Measurements from ENCODE around the gene B4GALT3. TPM values are rescaled to one million over a fixed set of nuclear protein-coding genes. Genes with fewer than 3 reads are reported as not detected.

B4GALT3 gene
- total and polyA plus RNA-seq, 4 donors: 25.7 to 34.6 (median 31.1) TPM

GRCh38 chr1:161131523-161132409 is 45.5 kb downstream of the B4GALT3 start:
- WGBS, 2 donors: 3 to 5% methylated on average over 22 of the region's 22 CpGs
- TF ChIP-seq CTCF (IDR thresholded peaks at IDR 0.05; ENCODE audit: control extremely low read depth, extremely low read depth): no peak
- Histone ChIP-seq H3K4me3 (peak overlapping the region; percentile 67), H3K9ac (ENCODE audit: insufficient read depth in 1 of 2, low read length in 2 of 2) (peak overlapping the region; percentile 67 to 93), H3K27ac (ENCODE audit: low read depth in 1 of 2, low read length in 1 of 2) (peak overlapping the region; percentile 93 to 99), H3K27me3 (ENCODE audit: control insufficient read depth in 3 of 3, insufficient read depth in 3 of 3, low read length in 2 of 3) (no peaks in the 10 kb centered on the region), H3K9me3 (ENCODE audit: control insufficient read depth in 4 of 4, insufficient read depth in 3 of 4, low read length in 3 of 4) (no peaks in the 10 kb centered on the region), H3K4me1 (ENCODE audit: control insufficient read depth in 5 of 5, insufficient read depth in 5 of 5, low read length in 5 of 5) (peaks cover 9 to 29% (median 19%) of the 10 kb centered on the region in 5 donors), H3K36me3 (ENCODE audit: control insufficient read depth in 4 of 4, insufficient read depth in 4 of 4, low read length in 4 of 4) (peaks cover 13 to 29% (median 21%) of the 10 kb centered on the region in 4 donors)
- DNase-seq (peak in 2 of 3 donors; percentile 24 to 63), ATAC-seq (ENCODE audit: insufficient read depth, low FRiP score) (no peak)

- Histone ChIP-seq H3K36me3 (ENCODE audit: control insufficient read depth in 4 of 4, insufficient read depth in 4 of 4, low read length in 4 of 4) (peaks cover 13 to 37% (median 21%) of the 10 kb centered on the region in 4 donors), H3K9ac (ENCODE audit: insufficient read depth in 1 of 2, low read length in 2 of 2) (peak overlapping the region in 1 of 2 donors; percentile 13), H3K4me1 (ENCODE audit: control insufficient read depth in 5 of 5, insufficient read depth in 5 of 5, low read length in 5 of 5) (peaks cover 9 to 29% (median 19%) of the 10 kb centered on the region in 5 donors), H3K9me3 (ENCODE audit: control insufficient read depth in 4 of 4, insufficient read depth in 3 of 4, low read length in 3 of 4) (no peaks in the 10 kb centered on the region), H3K27ac (ENCODE audit: low read depth in 1 of 2, low read length in 1 of 2) (no peak overlapping the region), H3K27me3 (ENCODE audit: control insufficient read depth in 3 of 3, insufficient read depth in 3 of 3, low read length in 2 of 3) (no peaks in the 10 kb centered on the region), H3K4me3 (no peak overlapping the region)
- WGBS, 2 donors: 41 to 71% methylated on average over 1 of the region's 1 CpG
- no peak for TF ChIP-seq CTCF (IDR thresholded peaks at IDR 0.05; ENCODE audit: control extremely low read depth, extremely low read depth)
- DNase-seq (no peak), ATAC-seq (ENCODE audit: insufficient read depth, low FRiP score) (no peak)
Observed at GRCh38 chr1:161130266-161130665, 47.0 kb downstream of the B4GALT3 start.

- H3K27ac ChIP-seq (ENCODE audit: low read depth in 1 of 2, low read length in 1 of 2): no peak overlapping the region
- no peaks in the 10 kb centered on the region for H3K9me3 ChIP-seq (ENCODE audit: control insufficient read depth in 4 of 4, insufficient read depth in 3 of 4, low read length in 3 of 4)
- DNase-seq (no peak), ATAC-seq (ENCODE audit: insufficient read depth, low FRiP score) (no peak)
- peaks cover 6 to 29% (median 16%) of the 10 kb centered on the region in 5 donors for H3K4me1 ChIP-seq (ENCODE audit: control insufficient read depth in 5 of 5, insufficient read depth in 5 of 5, low read length in 5 of 5)
- H3K4me3 ChIP-seq: no peak overlapping the region
- H3K27me3 ChIP-seq (ENCODE audit: control insufficient read depth in 3 of 3, insufficient read depth in 3 of 3, low read length in 2 of 3): no peaks in the 10 kb centered on the region
- no peak overlapping the region for H3K9ac ChIP-seq (ENCODE audit: insufficient read depth in 1 of 2, low read length in 2 of 2)
- peaks cover 13 to 43% (median 27%) of the 10 kb centered on the region in 4 donors for H3K36me3 ChIP-seq (ENCODE audit: control insufficient read depth in 4 of 4, insufficient read depth in 4 of 4, low read length in 4 of 4)
- TF ChIP-seq CTCF (IDR thresholded peaks at IDR 0.05; ENCODE audit: control extremely low read depth, extremely low read depth): no peak
- 92 to 94% methylated on average over 4 of the region's 4 CpGs for WGBS, 2 donors
Observed at GRCh38 chr1:161128591-161129420, 48.5 kb downstream of the B4GALT3 start.

Measured in lung (tissue), 12 donors.